H9 (cell line): Measurements from ENCODE around the gene NINL. TPM values are rescaled to one million over a fixed set of nuclear protein-coding genes. Genes with fewer than 3 reads are reported as not detected.

Source experiments
- DNase-seq: peaks from one replicate; pipeline ENCODE4 v3.0.0-alpha.2; 2017
- H2AFZ ChIP-seq: one replicate; pipeline ENCODE4 v1.6.1; 2013; ENCODE audit warnings: mild to moderate bottlenecking, low read length, control low read depth, moderate library complexity
- H2AK5ac ChIP-seq: 2 replicates; pipeline ENCODE4 v1.6.1; 2013; ENCODE audit warnings: low read length, control low read depth, mixed read lengths; ENCODE audit not compliant: insufficient read length
- H2BK120ac ChIP-seq: one replicate; pipeline ENCODE4 v1.6.1; 2013; ENCODE audit warnings: low read depth, mild to moderate bottlenecking, low read length, control low read depth, inconsistent platforms; ENCODE audit not compliant: poor library complexity, severe bottlenecking
- H2BK12ac ChIP-seq: 2 replicates; pipeline ENCODE4 v1.6.1; 2013; ENCODE audit warnings: low read length, control low read depth, mixed read lengths, low read depth; ENCODE audit not compliant: insufficient read length
- H2BK15ac ChIP-seq: 2 replicates; pipeline ENCODE4 v1.6.1; 2013; ENCODE audit warnings: low read depth, low read length, control low read depth
- H2BK20ac ChIP-seq: one replicate; pipeline ENCODE4 v1.6.1; 2013; ENCODE audit warnings: low read depth, mild to moderate bottlenecking, low read length, control low read depth, inconsistent platforms; ENCODE audit not compliant: poor library complexity, severe bottlenecking
- H2BK5ac ChIP-seq: 2 replicates; pipeline ENCODE4 v1.6.1; 2013; ENCODE audit warnings: low read length, control low read depth, mixed read lengths; ENCODE audit not compliant: insufficient read length
- H3K14ac ChIP-seq: 2 replicates; pipeline ENCODE4 v1.6.1; 2013; ENCODE audit warnings: low read length, control low read depth; ENCODE audit not compliant: insufficient read depth
- H3K18ac ChIP-seq: 2 replicates; pipeline ENCODE4 v1.6.1; 2013; ENCODE audit warnings: low read depth, mild to moderate bottlenecking, mixed read lengths, low read length, control low read depth; ENCODE audit not compliant: insufficient read length
- H3K23ac ChIP-seq: 2 replicates; pipeline ENCODE4 v1.6.1; 2013; ENCODE audit warnings: low read length, control low read depth, mixed read lengths, low read depth; ENCODE audit not compliant: insufficient read length
- H3K23me2 ChIP-seq: 2 replicates; pipeline ENCODE4 v1.6.1; 2013; ENCODE audit warnings: low read depth, mild to moderate bottlenecking, mixed read lengths, low read length, control low read depth; ENCODE audit not compliant: insufficient read length, poor library complexity, severe bottlenecking
- H3K27ac ChIP-seq: 2 replicates; pipeline ENCODE4 v1.5.1; 2013; ENCODE audit warnings: low read length, control low read depth, mixed read lengths, low read depth; ENCODE audit not compliant: insufficient read length
- H3K27me3 ChIP-seq: 2 replicates; pipeline ENCODE4 v1.6.1; 2013; ENCODE audit warnings: low read length, control low read depth, inconsistent platforms; ENCODE audit not compliant: insufficient read depth
- H3K4ac ChIP-seq: 2 replicates; pipeline ENCODE4 v1.6.1; 2013; ENCODE audit warnings: low read depth, mild to moderate bottlenecking, control low read depth, inconsistent platforms, low read length, moderate library complexity
- H3K4me1 ChIP-seq: 2 replicates; pipeline ENCODE4 v1.6.1; 2013; ENCODE audit warnings: low read length, control low read depth, inconsistent platforms; ENCODE audit not compliant: insufficient read depth
- H3K4me2 ChIP-seq: 2 replicates; pipeline ENCODE4 v1.6.1; 2013; ENCODE audit warnings: low read length, control low read depth, mixed read lengths; ENCODE audit not compliant: insufficient read length, insufficient read depth
- H3K56ac ChIP-seq: 2 replicates; pipeline ENCODE4 v1.6.1; 2013; ENCODE audit warnings: low read depth, mild to moderate bottlenecking, mixed read lengths, low read length, control low read depth; ENCODE audit not compliant: insufficient read length
- H3K79me1 ChIP-seq: 2 replicates; pipeline ENCODE4 v1.6.1; 2013; ENCODE audit warnings: low read depth, mild to moderate bottlenecking, moderate library complexity, low read length, control low read depth, inconsistent platforms; ENCODE audit not compliant: insufficient read depth, poor library complexity, severe bottlenecking
- H3K79me2 ChIP-seq: 2 replicates; pipeline ENCODE4 v1.6.1; 2013; ENCODE audit warnings: low read length, control low read depth, inconsistent platforms; ENCODE audit not compliant: insufficient read depth
- H3K9ac ChIP-seq: 2 replicates; pipeline ENCODE4 v1.6.1; 2013; ENCODE audit warnings: low read length, control low read depth, mixed read lengths; ENCODE audit not compliant: insufficient read length; ENCODE audit errors: extremely low read depth
- H3K9me3 ChIP-seq: one replicate; pipeline ENCODE4 v1.6.1; 2013; ENCODE audit warnings: low read depth, low read length, inconsistent platforms; ENCODE audit not compliant: control insufficient read depth
- H3T11ph ChIP-seq: one replicate; pipeline ENCODE4 v1.6.1; 2013; ENCODE audit warnings: mild to moderate bottlenecking, low read length, control low read depth, inconsistent platforms
- H4K20me1 ChIP-seq: one replicate; pipeline ENCODE4 v1.6.1; 2013; ENCODE audit not compliant: control insufficient read depth, insufficient read length, insufficient read depth
- H4K5ac ChIP-seq: 2 replicates; pipeline ENCODE4 v1.6.1; 2013; ENCODE audit warnings: low read depth, mild to moderate bottlenecking, mixed read lengths, low read length, control low read depth; ENCODE audit not compliant: insufficient read length
- H4K8ac ChIP-seq: replicated peaks from 2 replicates; pipeline ENCODE4 v1.6.1; 2013; ENCODE audit warnings: low read length, control low read depth, mixed read lengths, low read depth; ENCODE audit not compliant: insufficient read length
- H4K91ac ChIP-seq: 2 replicates; pipeline ENCODE4 v1.6.1; 2013; ENCODE audit warnings: low read depth, mild to moderate bottlenecking, moderate library complexity, mixed read lengths, low read length, control low read depth; ENCODE audit not compliant: insufficient read length
- H3K27ac Mint-ChIP-seq, 3 experiments: 2 replicates in 2 of 3; 3 replicates in 1 of 3; pipeline ENCODE4 v1.8.0; 2020 to 2021; ENCODE audit warnings: mixed read lengths in 3 of 3, mild to moderate bottlenecking in 1 of 3, moderate library complexity in 1 of 3
- H3K27me3 Mint-ChIP-seq: 2 replicates; pipeline ENCODE4 v1.8.0; 2021; ENCODE audit warnings: low read depth, mild to moderate bottlenecking, moderate library complexity, mixed read lengths
- H3K36me3 Mint-ChIP-seq, 3 experiments: 2 replicates in 2 of 3; 3 replicates in 1 of 3; pipeline ENCODE4 v1.8.0; 2020 to 2021; ENCODE audit warnings: low read depth in 3 of 3, mixed read lengths in 3 of 3; ENCODE audit not compliant: insufficient read depth in 1 of 3
- H3K4me1 Mint-ChIP-seq, 2 experiments: 2 replicates each; pipeline ENCODE4 v1.8.0; 2020; ENCODE audit warnings: mixed read lengths in 2 of 2
- H3K4me3 Mint-ChIP-seq, 2 experiments: 2 replicates in 1 of 2; 3 replicates in 1 of 2; pipeline ENCODE4 v1.8.0; 2020 to 2021; ENCODE audit warnings: mild to moderate bottlenecking in 2 of 2, mixed read lengths in 2 of 2, moderate library complexity in 1 of 2
- H3K9me3 Mint-ChIP-seq, 2 experiments: 2 replicates in 1 of 2; 3 replicates in 1 of 2; pipeline ENCODE4 v1.8.0; 2020; ENCODE audit warnings: mild to moderate bottlenecking in 2 of 2, mixed read lengths in 2 of 2, moderate library complexity in 1 of 2
- CTCF ChIP-seq: fragments of 200-600 bp; sonication (generic); conservative IDR thresholded peaks from 3 replicates; pipeline ENCODE4 v1.8.0; 2021; ENCODE audit warnings: antibody characterized with exemption, mild to moderate bottlenecking
- WGBS: extraction: QIAGEN DNeasy Blood & Tissue Kit; methylation state at CpG from one replicate; pipeline ENCODE4 v1.1.7; 2013; ENCODE audit warnings: missing lambda C conversion rate, low lambda C conversion rate, mixed read lengths; ENCODE audit not compliant: insufficient read length; ENCODE audit errors: extremely low coverage; 5-methylcytosine and 5-hydroxymethylcytosine counted together
- total RNA-seq: library from RNA; stranded (reverse); gene quantifications from 2 replicates; pipeline ENCODE4 v1.2.1, GENCODE V29; 2021

NINL gene
- total RNA-seq, 1 experiment from 2014 or later: 34.3 TPM

GRCh38 chr20:25579081-25579770, 6.1 kb downstream of the NINL start:
- H3K4me1 Mint-ChIP-seq: peaks cover 38 to 45% of the 10 kb centered on the region in 2 experiments
- H2BK5ac ChIP-seq: no peak overlapping the region
- peaks cover 41 to 46% (median 43%) of the 10 kb centered on the region in 3 experiments for H3K36me3 Mint-ChIP-seq
- peak overlapping the region in 2 of 3 experiments; percentile 76 to 79; a peak in 3 of 7 replicates for H3K27ac Mint-ChIP-seq
- no peak overlapping the region for H3K9ac ChIP-seq
- no peak for DNase-seq
- H2BK120ac ChIP-seq: no peak overlapping the region
- no peak overlapping the region for H3K4ac ChIP-seq
- TF ChIP-seq CTCF: no peak
- no peaks in the 10 kb centered on the region for H3K27me3 ChIP-seq
- H3K4me2 ChIP-seq: no peak overlapping the region
- no peak overlapping the region for H3K14ac ChIP-seq
- H3K18ac ChIP-seq: no peak overlapping the region
- no peak overlapping the region for H3K27ac ChIP-seq
- H3K23ac ChIP-seq: no peak overlapping the region
- H3K9me3 Mint-ChIP-seq: peaks cover 0 to 2% of the 10 kb centered on the region in 2 experiments; a peak in 1 of 5 replicates
- no peak overlapping the region for H2AFZ ChIP-seq
- no peaks in the 10 kb centered on the region; the same call in 1 of the 2 replicates for H3K4me1 ChIP-seq
- no peak overlapping the region for H3K4me3 Mint-ChIP-seq
- H2AK5ac ChIP-seq: no peak overlapping the region
- H3K79me1 ChIP-seq: peaks cover 6% of the 10 kb centered on the region
- no peaks in the 10 kb centered on the region for H3K23me2 ChIP-seq
- H2BK15ac ChIP-seq: no peak overlapping the region
- H4K91ac ChIP-seq: no peak overlapping the region
- peaks cover 29% of the 10 kb centered on the region; the same call in 1 of the 2 replicates for H3K79me2 ChIP-seq
- H3T11ph ChIP-seq: no peak overlapping the region
- no peak overlapping the region for H4K8ac ChIP-seq
- no peak overlapping the region for H4K5ac ChIP-seq
- no CpG with 5 or more reads among the region's 11 CpGs for WGBS
- no peak overlapping the region for H3K56ac ChIP-seq
- H3K9me3 ChIP-seq: no peaks in the 10 kb centered on the region
- H2BK12ac ChIP-seq: no peak overlapping the region
- H2BK20ac ChIP-seq: no peak overlapping the region
- no peaks in the 10 kb centered on the region for H3K27me3 Mint-ChIP-seq
- no peaks in the 10 kb centered on the region for H4K20me1 ChIP-seq
